ENCODE data around the gene IGSF3.

- TF ChIP-seq CTCF (conservative IDR thresholded peaks at IDR 0.05 in 1 of 2, IDR thresholded peaks at IDR 0.05 in 1 of 2; ENCODE audit: extremely low read depth in 1 of 2, insufficient read depth in 1 of 2, low read depth in 1 of 2, low read length in 2 of 2) (no peak), EZH2 (IDR thresholded peaks at IDR 0.05; ENCODE audit: borderline replicate concordance, low read length) (no peak)
Observed at GRCh38 chr1:116571215-116571919, 96.2 kb downstream of the IGSF3 start.
